ENCODE measurements around the gene C1QTNF4.
"Not testable (repeated sequence)": the region's sequence is repeated elsewhere in the genome, so short reads cannot be mapped to it uniquely, and the experiment has no call there.

C1QTNF4 gene

GRCh38 chr11:47565340-47566148 is 28.7 kb downstream of the C1QTNF4 start, which contains the start of gene PTPMT1:
Gene PTPMT1, plus strand, starts transcription at chr11:47565599. Its CDS starts 24 bp downstream, at chr11:47565623.
- Histone ChIP-seq H3K27me3 (ENCODE audit: insufficient read depth, low read length) (no peaks in the 10 kb centered on the region), H3K4me3 (ENCODE audit: low read length) (peak within 1 kb of the TSS; percentile 76), H3K9ac (ENCODE audit: low read depth, low read length) (peak within 1 kb of the TSS; percentile 92), H3K9me3 (ENCODE audit: insufficient read depth, low read depth, low read length) (no peaks in the 10 kb centered on the region), H3K36me3 (ENCODE audit: insufficient read depth, low read length) (peaks cover 13% of the 10 kb centered on the region), H3K27ac (ENCODE audit: low read depth, low read length) (peak within 1 kb of the TSS; percentile 68), H3K4me1 (ENCODE audit: insufficient read depth, low read length) (peaks cover 4% of the 10 kb centered on the region; the same call in 1 of the 2 replicates)
- whole genome bisulfite sequencing: under 1% methylated on average over 86 of the region's 86 CpGs

- Histone ChIP-seq H3K9ac (ENCODE audit: low read depth, low read length) (peak overlapping the region; percentile 92), H3K4me3 (ENCODE audit: low read length) (peak overlapping the region; percentile 76), H3K27me3 (ENCODE audit: insufficient read depth, low read length) (no peaks in the 10 kb centered on the region), H3K27ac (ENCODE audit: low read depth, low read length) (no peak overlapping the region), H3K4me1 (ENCODE audit: insufficient read depth, low read length) (peaks cover 4% of the 10 kb centered on the region; the same call in 1 of the 2 replicates), H3K9me3 (ENCODE audit: insufficient read depth, low read depth, low read length) (no peaks in the 10 kb centered on the region), H3K36me3 (ENCODE audit: insufficient read depth, low read length) (peaks cover 7% of the 10 kb centered on the region)
- WGBS: 26% methylated on average over 11 of the region's 11 CpGs
Observed at GRCh38 chr11:47564933-47565339, 29.3 kb downstream of the C1QTNF4 start.

GRCh38 chr11:47564366-47564765 is 29.8 kb downstream of the C1QTNF4 start:
- not testable (repeated sequence) for H3K27ac ChIP-seq (ENCODE audit: low read depth, low read length); H3K9me3 ChIP-seq (ENCODE audit: insufficient read depth, low read depth, low read length); H3K9ac ChIP-seq (ENCODE audit: low read depth, low read length); H3K4me1 ChIP-seq (ENCODE audit: insufficient read depth, low read length); H3K36me3 ChIP-seq (ENCODE audit: insufficient read depth, low read length); H3K27me3 ChIP-seq (ENCODE audit: insufficient read depth, low read length)
- 93% methylated on average over 10 of the region's 10 CpGs for WGBS
- H3K4me3 ChIP-seq (ENCODE audit: low read length): peak overlapping the region; percentile 76; the same call in 1 of the 2 replicates

GRCh38 chr11:47562393-47562792 is 31.8 kb downstream of the C1QTNF4 start:
- not testable (repeated sequence) for H3K4me1 ChIP-seq (ENCODE audit: insufficient read depth, low read length); H3K9me3 ChIP-seq (ENCODE audit: insufficient read depth, low read depth, low read length); H3K4me3 ChIP-seq (ENCODE audit: low read length); H3K27me3 ChIP-seq (ENCODE audit: insufficient read depth, low read length); H3K9ac ChIP-seq (ENCODE audit: low read depth, low read length); H3K36me3 ChIP-seq (ENCODE audit: insufficient read depth, low read length); H3K27ac ChIP-seq (ENCODE audit: low read depth, low read length)
- WGBS: 97% methylated on average over 4 of the region's 4 CpGs

- Histone ChIP-seq H3K27me3 (ENCODE audit: insufficient read depth, low read length) (no peaks in the 10 kb centered on the region), H3K9ac (ENCODE audit: low read depth, low read length) (no peak overlapping the region), H3K27ac (ENCODE audit: low read depth, low read length) (no peak overlapping the region), H3K4me1 (ENCODE audit: insufficient read depth, low read length) (no peaks in the 10 kb centered on the region), H3K4me3 (ENCODE audit: low read length) (no peak overlapping the region), H3K9me3 (ENCODE audit: insufficient read depth, low read depth, low read length) (no peaks in the 10 kb centered on the region), H3K36me3 (ENCODE audit: insufficient read depth, low read length) (no peaks in the 10 kb centered on the region)
- WGBS: 90% methylated on average over 2 of the region's 2 CpGs
Observed at GRCh38 chr11:47560426-47560825, 33.8 kb downstream of the C1QTNF4 start.

GRCh38 chr11:47558695-47559094 is 35.5 kb downstream of the C1QTNF4 start:
- WGBS: no CpG with 5 or more reads among the region's 1 CpG
- no peaks in the 10 kb centered on the region for H3K36me3 ChIP-seq (ENCODE audit: insufficient read depth, low read length)
- H3K9me3 ChIP-seq (ENCODE audit: insufficient read depth, low read depth, low read length): no peaks in the 10 kb centered on the region
- no peaks in the 10 kb centered on the region for H3K27me3 ChIP-seq (ENCODE audit: insufficient read depth, low read length)
- no peaks in the 10 kb centered on the region for H3K4me1 ChIP-seq (ENCODE audit: insufficient read depth, low read length)
- H3K9ac ChIP-seq (ENCODE audit: low read depth, low read length): no peak overlapping the region
- no peak overlapping the region for H3K27ac ChIP-seq (ENCODE audit: low read depth, low read length)
- no peak overlapping the region for H3K4me3 ChIP-seq (ENCODE audit: low read length)

GRCh38 chr11:47557004-47557403 is 37.2 kb downstream of the C1QTNF4 start:
- not testable (repeated sequence) for H3K4me3 ChIP-seq (ENCODE audit: low read length); H3K9ac ChIP-seq (ENCODE audit: low read depth, low read length); H3K36me3 ChIP-seq (ENCODE audit: insufficient read depth, low read length); H3K27ac ChIP-seq (ENCODE audit: low read depth, low read length); H3K4me1 ChIP-seq (ENCODE audit: insufficient read depth, low read length); H3K27me3 ChIP-seq (ENCODE audit: insufficient read depth, low read length); H3K9me3 ChIP-seq (ENCODE audit: insufficient read depth, low read depth, low read length)
- 98% methylated on average over 10 of the region's 12 CpGs for WGBS

- Histone ChIP-seq H3K4me3 (ENCODE audit: low read length) (peak overlapping the region; percentile 84), H3K27me3 (ENCODE audit: insufficient read depth, low read length) (no peaks in the 10 kb centered on the region), H3K9ac (ENCODE audit: low read depth, low read length) (peak overlapping the region; percentile 75), H3K27ac (ENCODE audit: low read depth, low read length) (peak overlapping the region; percentile 37; the same call in 1 of the 2 replicates), H3K9me3 (ENCODE audit: insufficient read depth, low read depth, low read length) (no peaks in the 10 kb centered on the region), H3K4me1 (ENCODE audit: insufficient read depth, low read length) (peaks cover 11% of the 10 kb centered on the region; the same call in 1 of the 2 replicates), H3K36me3 (ENCODE audit: insufficient read depth, low read length) (peaks cover 7% of the 10 kb centered on the region; the same call in 1 of the 2 replicates)
- WGBS: 27% methylated on average over 9 of the region's 9 CpGs
Observed at GRCh38 chr11:47553406-47553743, 40.8 kb downstream of the C1QTNF4 start.

GRCh38 chr11:47552566-47553405 is 41.4 kb downstream of the C1QTNF4 start, which contains the start of gene CELF1:
Gene CELF1, minus strand, starts transcription at chr11:47553132. Its CDS starts 53,609 bp downstream, at chr11:47499523.
- peaks cover 7% of the 10 kb centered on the region; the same call in 1 of the 2 replicates for H3K36me3 ChIP-seq (ENCODE audit: insufficient read depth, low read length)
- peak within 1 kb of the TSS; percentile 97 for H3K9ac ChIP-seq (ENCODE audit: low read depth, low read length)
- no peaks in the 10 kb centered on the region for H3K27me3 ChIP-seq (ENCODE audit: insufficient read depth, low read length)
- H3K4me3 ChIP-seq (ENCODE audit: low read length): peak within 1 kb of the TSS; percentile 84
- WGBS: under 1% methylated on average over 89 of the region's 89 CpGs
- no peaks in the 10 kb centered on the region for H3K9me3 ChIP-seq (ENCODE audit: insufficient read depth, low read depth, low read length)
- peaks cover 11% of the 10 kb centered on the region; the same call in 1 of the 2 replicates for H3K4me1 ChIP-seq (ENCODE audit: insufficient read depth, low read length)
- H3K27ac ChIP-seq (ENCODE audit: low read depth, low read length): peak within 1 kb of the TSS; percentile 92

- Histone ChIP-seq H3K9ac (ENCODE audit: low read depth, low read length) (peak overlapping the region; percentile 97), H3K27me3 (ENCODE audit: insufficient read depth, low read length) (no peaks in the 10 kb centered on the region), H3K9me3 (ENCODE audit: insufficient read depth, low read depth, low read length) (no peaks in the 10 kb centered on the region), H3K4me1 (ENCODE audit: insufficient read depth, low read length) (peaks cover 11% of the 10 kb centered on the region; the same call in 1 of the 2 replicates), H3K27ac (ENCODE audit: low read depth, low read length) (peak overlapping the region; percentile 92), H3K4me3 (ENCODE audit: low read length) (peak overlapping the region; percentile 84), H3K36me3 (ENCODE audit: insufficient read depth, low read length) (peaks cover 7% of the 10 kb centered on the region; the same call in 1 of the 2 replicates)
- 1% methylated on average over 22 of the region's 22 CpGs for WGBS
Observed at GRCh38 chr11:47552056-47552565, 42.1 kb downstream of the C1QTNF4 start.

- peak overlapping the region; percentile 84 for H3K4me3 ChIP-seq (ENCODE audit: low read length)
- no peak overlapping the region for H3K9ac ChIP-seq (ENCODE audit: low read depth, low read length)
- peaks cover 11% of the 10 kb centered on the region; the same call in 1 of the 2 replicates for H3K4me1 ChIP-seq (ENCODE audit: insufficient read depth, low read length)
Observed at GRCh38 chr11:47551086-47551485, 43.1 kb downstream of the C1QTNF4 start.

More at GRCh38 chr11:47551086-47551485, 43.1 kb downstream of the C1QTNF4 start:
- peaks cover 10% of the 10 kb centered on the region for H3K36me3 ChIP-seq (ENCODE audit: insufficient read depth, low read length)
- no peak overlapping the region for H3K27ac ChIP-seq (ENCODE audit: low read depth, low read length)
- H3K27me3 ChIP-seq (ENCODE audit: insufficient read depth, low read length): no peaks in the 10 kb centered on the region
- no peaks in the 10 kb centered on the region for H3K9me3 ChIP-seq (ENCODE audit: insufficient read depth, low read depth, low read length)

Data from HUES64 (cell line).